HG03378 (cell line): Measurements from ENCODE around the gene IGSF3.
"Not testable (repeated sequence)": the region's sequence is repeated elsewhere in the genome, so short reads cannot be mapped to it uniquely, and the experiment has no call there.

ENCODE experiments used
- ATAC-seq: cut with Tn5 transposase; IDR thresholded peaks from one replicate; pipeline ENCODE4 v1.9.1; 2021; ENCODE audit warnings: mild to moderate bottlenecking, moderate library complexity; ENCODE audit not compliant: unreplicated experiment

The IGSF3 gene

DNA sequence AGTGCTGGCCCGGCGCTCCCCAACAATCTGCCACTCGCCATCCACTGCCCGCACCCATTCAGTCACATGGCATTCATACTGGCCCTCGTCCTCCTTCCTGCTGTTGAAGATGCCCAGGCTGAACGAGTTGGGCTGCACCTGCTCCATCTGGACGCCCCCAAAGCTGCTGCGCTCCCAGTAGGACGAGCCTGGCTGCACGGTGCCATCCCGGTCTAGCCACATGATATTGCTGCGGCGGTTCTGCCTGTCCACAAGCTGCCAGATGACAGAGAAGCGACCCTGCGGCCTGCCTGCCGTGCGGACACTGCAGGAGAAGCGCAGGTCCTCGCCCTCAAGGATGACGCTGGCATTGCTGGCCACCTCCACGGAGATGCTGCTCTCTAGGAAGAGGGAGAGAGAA, 63.9 kb downstream of the IGSF3 start:
- not testable (repeated sequence) for ATAC-seq

- ATAC-seq: not testable (repeated sequence)
Measured at GRCh38 chr1:116599369-116599768, 68.2 kb downstream of the IGSF3 start.

- not testable (repeated sequence) for ATAC-seq
Measured at GRCh38 chr1:116598420-116599036, 69.0 kb downstream of the IGSF3 start.

DNA sequence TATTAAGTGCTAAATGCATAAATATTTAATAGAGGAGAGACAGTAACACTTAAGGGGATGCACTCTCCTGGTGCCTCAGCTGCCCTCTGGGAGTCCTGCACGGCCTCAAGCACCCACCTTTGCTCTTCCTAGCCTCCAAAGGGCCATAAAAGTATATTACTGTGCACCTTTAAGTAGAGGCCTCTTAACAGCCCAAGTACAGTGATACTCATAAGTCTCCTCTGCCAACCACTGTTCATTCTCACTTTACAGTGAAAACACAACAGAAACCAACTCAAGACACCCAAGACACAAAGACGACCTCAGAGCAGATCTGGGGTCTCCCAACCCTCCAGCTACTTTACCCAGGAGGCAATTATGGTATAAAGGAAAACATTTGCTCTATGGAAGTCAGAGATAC, 70.1 kb downstream of the IGSF3 start:
- ATAC-seq: peak; percentile 80

GRCh38 chr1:116596742-116597307, 70.7 kb downstream of the IGSF3 start:
- not testable (repeated sequence) for ATAC-seq

DNA sequence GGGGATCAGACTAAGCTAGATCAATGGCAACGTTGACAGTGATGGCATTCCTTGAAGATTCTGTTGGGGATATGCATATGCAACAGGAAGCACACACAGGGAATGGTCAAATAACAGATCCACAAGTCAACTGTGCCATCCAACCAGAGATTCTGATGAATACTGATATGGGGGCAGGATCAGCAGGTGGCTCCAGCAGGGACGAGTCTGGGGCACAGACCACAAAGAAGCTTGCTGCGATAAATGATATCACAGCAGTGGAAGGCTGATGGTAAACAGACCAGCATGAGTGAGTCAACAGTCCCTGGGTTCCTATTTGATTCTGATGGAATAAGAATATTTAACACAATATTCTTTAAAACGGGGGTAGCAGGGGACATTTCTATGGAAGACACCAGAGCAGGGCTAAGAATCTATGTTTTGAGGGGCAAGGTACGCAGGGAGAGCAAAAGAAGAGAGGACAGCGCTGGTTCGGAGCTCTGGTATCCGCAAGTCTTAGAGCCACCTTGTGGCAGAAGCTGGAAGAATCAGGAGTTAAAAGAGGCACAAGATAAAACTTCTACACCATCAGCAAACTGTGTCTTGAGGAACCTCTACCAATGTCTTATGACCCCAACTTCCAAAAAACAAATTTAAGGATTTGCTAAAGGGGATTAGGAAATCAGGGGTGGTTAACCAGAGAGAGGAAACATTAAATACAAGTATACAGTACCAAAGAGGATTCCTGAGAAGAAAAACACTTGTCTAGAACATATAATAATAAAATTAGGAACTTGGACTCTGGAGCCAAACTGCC, 71.4 kb downstream of the IGSF3 start:
- peak; percentile 41 for ATAC-seq

DNA sequence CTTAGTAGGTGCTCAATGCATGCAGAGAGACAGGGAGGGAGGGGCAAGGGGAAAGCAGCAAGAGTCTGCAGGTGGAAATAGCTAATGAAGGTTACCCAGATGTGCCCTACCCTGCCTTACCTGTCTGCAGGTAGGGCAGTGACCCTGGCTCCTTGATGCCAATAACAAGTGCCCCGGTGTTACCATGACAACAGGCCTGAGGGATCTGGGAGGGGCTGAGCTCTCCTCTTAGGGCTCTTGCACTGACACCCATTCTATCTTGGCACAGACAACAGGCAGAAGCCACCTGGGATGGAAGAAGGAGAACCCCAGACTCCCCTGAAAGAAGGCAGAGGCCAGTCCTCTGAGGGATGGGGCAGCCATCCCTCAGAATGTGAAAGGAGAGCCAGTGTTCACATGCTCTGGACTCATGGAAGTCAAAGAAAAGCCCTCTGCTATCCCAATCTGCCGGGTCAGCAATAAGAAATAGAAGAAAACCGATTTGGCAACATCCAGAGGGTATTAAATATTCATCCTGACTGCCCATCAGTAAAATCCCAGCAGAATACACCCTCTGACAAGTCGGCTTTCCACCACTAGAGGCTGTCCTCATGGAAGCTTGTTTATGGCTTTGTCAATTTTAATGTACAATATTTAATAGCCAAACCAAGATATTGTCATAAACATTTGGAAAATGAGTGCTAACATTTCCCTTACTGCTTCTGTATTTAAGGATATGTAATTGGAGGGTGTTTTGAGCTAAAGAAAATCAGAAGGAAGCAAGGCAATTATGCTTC, 72.3 kb downstream of the IGSF3 start:
- ATAC-seq: not testable (repeated sequence)

DNA sequence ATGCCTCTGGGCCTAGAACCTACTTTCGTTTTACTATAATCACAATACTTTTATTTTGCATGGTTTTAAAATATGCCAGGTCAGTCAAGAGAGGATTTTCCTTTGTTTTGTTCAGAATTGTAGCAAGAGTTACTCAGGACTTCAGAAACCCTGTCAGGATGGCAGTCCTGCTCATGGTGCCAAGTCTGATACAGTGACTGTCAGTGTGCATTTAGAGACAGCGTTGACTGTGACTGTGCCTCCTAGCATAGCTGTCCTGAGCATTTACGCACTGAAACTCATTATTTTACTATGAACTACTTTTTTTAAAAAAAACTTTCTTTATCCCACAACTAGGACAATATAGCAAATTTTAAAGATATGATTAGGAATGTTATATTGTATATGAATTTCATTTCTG, 73.6 kb downstream of the IGSF3 start:
- ATAC-seq: not testable (repeated sequence)

GRCh38 chr1:116593401-116593800, 74.1 kb downstream of the IGSF3 start:
- ATAC-seq: not testable (repeated sequence)

DNA sequence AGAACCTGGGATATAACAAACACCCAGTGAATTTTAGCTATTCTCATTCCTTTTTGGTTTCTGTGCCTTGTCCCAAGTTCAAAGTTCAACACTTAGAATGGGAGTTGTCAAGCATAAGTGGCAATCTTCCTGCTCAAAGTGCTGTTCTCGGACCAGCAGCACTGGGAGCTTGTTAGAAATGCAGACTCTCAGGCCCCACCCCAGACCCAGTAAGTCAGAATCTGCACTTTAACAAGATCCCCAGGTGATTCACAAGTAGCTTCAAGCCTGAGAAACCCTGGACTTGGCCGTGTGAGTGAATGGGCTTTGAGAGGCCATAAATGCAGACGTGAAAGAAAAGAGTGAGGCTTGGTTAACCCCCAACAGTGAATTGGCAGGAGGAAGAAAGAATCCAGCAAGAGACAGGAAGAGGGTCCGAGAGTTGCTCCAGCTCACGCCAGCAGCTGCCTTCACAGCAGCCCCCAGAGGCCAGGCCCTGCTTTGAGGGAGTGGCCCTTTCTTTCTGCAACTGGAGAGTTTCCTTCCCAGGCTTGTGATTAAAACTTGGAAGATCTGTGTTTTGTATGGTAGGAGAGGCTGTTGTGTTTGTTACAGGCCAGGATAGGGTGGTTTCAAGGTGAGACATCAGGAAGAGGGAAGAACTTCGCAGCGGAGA, 75.5 kb downstream of the IGSF3 start:
- not testable (repeated sequence) for ATAC-seq

- ATAC-seq: not testable (repeated sequence)
Measured at GRCh38 chr1:116591006-116591950, 76.3 kb downstream of the IGSF3 start.

GRCh38 chr1:116590359-116591005, 77.1 kb downstream of the IGSF3 start:
- ATAC-seq: not testable (repeated sequence)

DNA sequence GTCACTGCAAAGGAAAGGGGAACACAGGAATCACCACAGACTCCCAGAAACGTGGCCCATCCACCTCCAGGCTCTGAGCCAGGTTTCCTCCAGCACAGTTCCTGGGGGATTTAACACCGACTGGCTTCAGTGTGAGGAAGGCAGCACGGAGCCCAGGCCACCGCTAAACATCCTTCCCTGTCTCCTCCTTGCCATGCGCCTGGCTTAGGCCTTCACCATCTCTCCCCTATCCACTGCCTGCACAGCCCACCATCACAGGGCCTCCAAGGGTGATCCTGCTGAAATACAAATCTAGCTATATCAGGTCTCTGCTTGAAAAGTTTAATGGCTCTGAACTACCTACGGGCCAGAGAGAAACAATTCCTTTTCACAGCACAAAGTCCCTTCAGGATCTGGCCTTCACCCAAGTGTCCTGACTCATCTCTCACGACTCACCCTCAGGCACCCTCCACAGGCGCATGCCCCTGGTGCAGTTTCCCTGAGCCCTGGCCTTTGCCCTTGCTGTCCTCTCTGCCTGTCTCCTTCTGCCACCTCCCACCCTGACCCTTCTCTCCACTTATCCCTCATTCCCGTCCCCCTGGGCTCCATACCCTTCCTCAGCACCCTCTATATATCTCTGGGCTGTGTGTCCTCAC, 78.3 kb downstream of the IGSF3 start:
- not testable (repeated sequence) for ATAC-seq

DNA sequence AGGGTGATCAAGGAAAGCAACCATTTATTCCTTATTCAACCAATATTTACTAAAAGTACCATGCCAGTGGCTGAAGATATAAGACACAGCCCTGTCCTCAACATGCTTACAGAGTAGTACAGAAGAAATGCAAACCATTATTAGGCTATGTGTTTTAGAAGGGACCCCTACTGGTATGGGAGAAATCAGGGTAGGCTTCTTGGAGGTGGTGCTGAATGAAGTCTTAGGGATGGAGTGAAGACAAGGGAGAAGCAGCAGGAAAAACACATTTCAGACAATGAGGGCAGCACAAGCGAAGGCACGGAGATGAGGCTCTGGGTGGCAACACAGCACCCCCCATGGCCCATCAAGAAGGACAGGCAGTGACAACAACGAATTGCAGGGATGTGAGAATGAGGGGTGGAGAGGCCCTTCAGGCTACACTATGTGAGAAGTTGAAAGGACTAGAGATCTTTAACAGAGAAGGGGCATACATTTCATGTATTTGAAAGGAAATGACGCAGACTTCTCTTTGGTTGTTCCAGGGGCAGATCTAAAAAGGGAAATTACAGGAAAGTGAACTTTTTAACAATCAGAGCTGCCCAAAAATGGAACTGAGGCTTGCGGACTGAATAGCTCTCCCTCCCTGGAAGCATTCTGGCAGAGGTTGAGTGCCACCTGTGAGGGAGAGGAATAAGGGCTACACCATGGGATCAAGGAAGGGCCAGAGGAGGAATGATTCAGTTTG, 79.9 kb downstream of the IGSF3 start:
- no peak for ATAC-seq

- peak; percentile 62 for ATAC-seq
Measured at GRCh38 chr1:116586741-116587143, 80.8 kb downstream of the IGSF3 start.

- no peak for ATAC-seq
Measured at GRCh38 chr1:116585886-116586285, 81.6 kb downstream of the IGSF3 start.

DNA sequence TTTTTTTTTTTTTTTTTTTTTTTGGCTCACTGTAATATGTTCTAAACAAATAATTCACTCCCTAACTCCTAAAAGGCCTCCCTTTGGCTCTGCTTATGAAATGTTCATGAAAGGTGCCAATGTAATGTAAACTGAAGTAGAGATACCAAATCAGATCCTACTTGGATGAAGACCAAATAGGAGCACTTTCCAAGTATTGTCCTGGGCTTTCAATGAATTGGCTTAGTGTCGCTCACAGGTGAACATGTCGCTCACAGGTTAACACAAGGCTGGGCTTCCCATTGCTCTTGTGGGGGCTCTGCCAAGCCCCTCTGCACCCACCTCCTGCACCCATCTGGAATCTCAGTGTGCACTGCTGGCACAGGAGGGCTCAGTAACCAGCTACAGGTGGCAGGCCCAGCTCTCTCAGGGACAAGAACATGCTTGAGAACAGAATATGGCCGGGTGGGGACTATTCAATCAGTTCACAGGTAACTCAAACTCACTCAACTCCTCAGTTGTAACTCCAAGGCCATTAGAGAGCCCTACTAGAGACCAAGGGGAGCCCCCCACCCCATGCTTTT, 86.1 kb downstream of the IGSF3 start:
- no peak for ATAC-seq
